H1 (cell line): Measurements from ENCODE around the gene MDH1. TPM values are rescaled to one million over a fixed set of nuclear protein-coding genes. Genes with fewer than 3 reads are reported as not detected.

Experiments used
- CTCF ChIA-PET: fragments of 300-600 bp; sonication (Branson Sonifier 250); formaldehyde crosslinking; loops from one replicate; lab custom pipeline; 2021; ENCODE audit not compliant: partially characterized antibody; lab: Charles Lee
- POLR2A ChIA-PET: fragments of 300-600 bp; sonication (Branson Sonifier 250); formaldehyde crosslinking; loops from one replicate; lab custom pipeline; 2021; ENCODE audit warnings: inconsistent platforms; ENCODE audit not compliant: partially characterized antibody; lab: Charles Lee
- DNase-seq, 2 experiments: peaks; one replicate each; pipeline versions ENCODE4 v3.0.0 to v3.0.0-alpha.2; 2010 to 2022; ENCODE audit warnings: low spot score in 2 of 2, low read depth in 1 of 2, mixed read lengths in 1 of 2
- FAIRE-seq: peaks from 2 replicates; lab custom pipeline; 2011; peaks lifted over from hg19 to GRCh38; lab: Jason Lieb, UNC
- H2AFZ ChIP-seq: 2 replicates; pipeline ENCODE4 v1.8.1; 2012; ENCODE audit warnings: low read length, inconsistent platforms
- H2AK5ac ChIP-seq: 2 replicates; pipeline ENCODE4 v1.6.1; 2013; ENCODE audit warnings: low read depth, low read length
- H2BK120ac ChIP-seq: replicated peaks from 2 replicates; pipeline ENCODE3; 2013; ENCODE audit warnings: low read depth, low read length, inconsistent platforms
- H2BK12ac ChIP-seq: 2 replicates; pipeline ENCODE4 v1.6.1; 2013; ENCODE audit warnings: low read depth, low read length
- H2BK15ac ChIP-seq: 2 replicates; pipeline ENCODE4 v1.6.1; 2013; ENCODE audit warnings: low read length
- H2BK20ac ChIP-seq: 2 replicates; pipeline ENCODE4 v1.6.1; 2013; ENCODE audit warnings: low read length
- H2BK5ac ChIP-seq: 2 replicates; pipeline ENCODE4 v1.6.1; 2013; ENCODE audit warnings: low read depth, low read length
- H3K14ac ChIP-seq: 2 replicates; pipeline ENCODE4 v1.6.1; 2013; ENCODE audit warnings: inconsistent platforms; ENCODE audit not compliant: insufficient read length
- H3K18ac ChIP-seq: 2 replicates; pipeline ENCODE4 v1.6.1; 2013; ENCODE audit warnings: low read length; ENCODE audit errors: extremely low read depth
- H3K23ac ChIP-seq: 2 replicates; pipeline ENCODE4 v1.6.1; 2013; ENCODE audit warnings: inconsistent platforms; ENCODE audit not compliant: insufficient read length
- H3K23me2 ChIP-seq: 2 replicates; pipeline ENCODE4 v1.6.1; 2013; ENCODE audit warnings: low read depth, low read length
- H3K27ac ChIP-seq: 2 replicates; pipeline ENCODE4 v1.6.1; 2011; ENCODE audit warnings: low read depth, low read length, inconsistent platforms
- H3K27me3 ChIP-seq, 4 experiments: replicated peaks in 1 of 4; 1 replicate in 1 of 4; 2 replicates in 3 of 4; pipeline versions ENCODE4 v1.6.1 to v1.8.1; 2011 to 2013; ENCODE audit warnings: low read length in 3 of 4, mild to moderate bottlenecking in 3 of 4, inconsistent platforms in 2 of 4, mixed read lengths in 2 of 4, moderate library complexity in 1 of 4; ENCODE audit not compliant: control insufficient read depth in 3 of 4, insufficient read depth in 3 of 4; ENCODE audit errors: extremely low read depth in 1 of 4
- H3K36me3 ChIP-seq, 4 experiments: 2 replicates each; pipeline versions ENCODE4 v1.6.1 to v1.8.1; 2011 to 2013; ENCODE audit warnings: mild to moderate bottlenecking in 4 of 4, low read length in 3 of 4, moderate library complexity in 2 of 4, control low read depth in 1 of 4, inconsistent platforms in 1 of 4; ENCODE audit not compliant: insufficient read depth in 4 of 4, control insufficient read depth in 2 of 4
- H3K4ac ChIP-seq: replicated peaks from 2 replicates; pipeline ENCODE3; 2013; ENCODE audit warnings: low read length, low read depth, mixed read lengths, inconsistent platforms; ENCODE audit not compliant: insufficient read length
- H3K4me1 ChIP-seq, 4 experiments: replicated peaks in 1 of 4; 1 replicate in 1 of 4; 2 replicates in 3 of 4; pipeline versions ENCODE4 v1.6.1 to v1.8.1; 2011 to 2013; ENCODE audit warnings: low read length in 3 of 4, inconsistent platforms in 2 of 4, mixed read lengths in 1 of 4; ENCODE audit not compliant: insufficient read depth in 4 of 4, control insufficient read depth in 3 of 4
- H3K4me2 ChIP-seq, 2 experiments: 2 replicates each; pipeline versions ENCODE4 v1.6.1 to v1.8.1; 2011 to 2013; ENCODE audit warnings: low read depth in 2 of 2, low read length in 2 of 2, control low read depth in 1 of 2, inconsistent platforms in 1 of 2, mild to moderate bottlenecking in 1 of 2; ENCODE audit not compliant: insufficient read depth in 1 of 2
- H3K4me3 ChIP-seq, 4 experiments: fragments of 200-600, 300-600 bp in 1 of 4; sonication (generic), shearing (Covaris generic), sonication (Bioruptor Twin) in 1 of 4; 2 replicates each; pipeline versions ENCODE4 v1.5.1 to v1.8.1; 2011 to 2016; ENCODE audit warnings: low read length in 4 of 4, low read depth in 3 of 4, control low read depth in 2 of 4, inconsistent platforms in 2 of 4, mild to moderate bottlenecking in 2 of 4, mixed read lengths in 1 of 4, moderate library complexity in 1 of 4; ENCODE audit not compliant: insufficient read depth in 2 of 4; ENCODE audit errors: extremely low read depth in 1 of 4
- H3K56ac ChIP-seq: replicated peaks from 2 replicates; pipeline ENCODE3; 2013; ENCODE audit warnings: low read depth, mild to moderate bottlenecking, mixed read lengths, low read length, inconsistent platforms; ENCODE audit not compliant: insufficient read length
- H3K79me1 ChIP-seq: 2 replicates; pipeline ENCODE4 v1.6.1; 2013; ENCODE audit warnings: low read depth, low read length, control low read depth
- H3K79me2 ChIP-seq, 2 experiments: 2 replicates each; pipeline versions ENCODE4 v1.6.1 to v1.8.1; 2012 to 2013; ENCODE audit warnings: low read length in 2 of 2, mild to moderate bottlenecking in 2 of 2, inconsistent platforms in 1 of 2; ENCODE audit not compliant: insufficient read depth in 2 of 2, control insufficient read depth in 1 of 2
- H3K9ac ChIP-seq, 4 experiments: replicated peaks in 1 of 4; 1 replicate in 1 of 4; 2 replicates in 3 of 4; pipeline versions ENCODE4 v1.6.1 to v1.8.1; 2011 to 2013; ENCODE audit warnings: low read depth in 3 of 4, low read length in 3 of 4, control low read depth in 2 of 4, mild to moderate bottlenecking in 2 of 4, moderate library complexity in 2 of 4, inconsistent platforms in 1 of 4; ENCODE audit errors: extremely low read depth in 1 of 4
- H3K9me3 ChIP-seq, 2 experiments: 2 replicates each; pipeline versions ENCODE4 v1.6.1 to v1.8.1; 2012 to 2013; ENCODE audit warnings: mild to moderate bottlenecking in 2 of 2, moderate library complexity in 2 of 2, control low read depth in 1 of 2, inconsistent platforms in 1 of 2, low read depth in 1 of 2, low read length in 1 of 2, mixed read lengths in 1 of 2; ENCODE audit not compliant: insufficient read depth in 2 of 2
- H4K20me1 ChIP-seq, 2 experiments: replicated peaks in 1 of 2; 2 replicates each; pipeline versions ENCODE3 to v1.8.1; 2011 to 2013; ENCODE audit warnings: inconsistent platforms in 2 of 2, low read length in 2 of 2, mild to moderate bottlenecking in 1 of 2; ENCODE audit not compliant: insufficient read depth in 2 of 2, control insufficient read depth in 1 of 2
- H4K5ac ChIP-seq: 2 replicates; pipeline ENCODE4 v1.6.1; 2013; ENCODE audit warnings: low read length, low read depth, mixed read lengths, inconsistent platforms; ENCODE audit not compliant: insufficient read length
- H4K8ac ChIP-seq: 2 replicates; pipeline ENCODE4 v1.8.0; 2013; ENCODE audit warnings: mild to moderate bottlenecking, moderate library complexity, low read length, inconsistent platforms; ENCODE audit not compliant: insufficient read depth; ENCODE audit errors: extremely low read depth
- H4K91ac ChIP-seq: replicated peaks from 2 replicates; pipeline ENCODE3; 2013; ENCODE audit warnings: low read length, mixed read lengths, inconsistent platforms; ENCODE audit not compliant: insufficient read length
- CHD2 ChIP-seq: IDR thresholded peaks from 2 replicates; pipeline ENCODE4 v1.6.1; 2012; ENCODE audit warnings: low read length, improper control_type of control experiment
- HDAC2 ChIP-seq, 2 experiments: fragments of 300-600 bp in 1 of 2; sonication (generic) in 1 of 2; IDR thresholded peaks; 2 replicates each; pipeline ENCODE4 v1.6.1; 2011 to 2012; ENCODE audit warnings: low read depth in 2 of 2, low read length in 2 of 2, mild to moderate bottlenecking in 2 of 2, moderate library complexity in 2 of 2, borderline replicate concordance in 1 of 2, inconsistent platforms in 1 of 2
- PHF8 ChIP-seq: fragments of 200-600 bp; sonication (generic); conservative IDR thresholded peaks from 2 replicates; pipeline ENCODE4 v1.7.1; 2012; ENCODE audit warnings: low read depth, mild to moderate bottlenecking, inconsistent platforms, low read length, moderate library complexity
- POLR2A ChIP-seq, 2 experiments: IDR thresholded peaks; 1 replicate in 1 of 2; 2 replicates in 1 of 2; pipeline ENCODE4 v1.6.1; 2011; ENCODE audit warnings: low read depth in 2 of 2, low read length in 2 of 2, mild to moderate bottlenecking in 2 of 2; ENCODE audit errors: control extremely low read depth in 1 of 2
- WGBS, 2 experiments: shearing (Covaris generic) in 1 of 2; methylation state at CpG; one replicate each; pipeline versions ENCODE4 v1.1.6 to v1.1.7; 2013 to 2015; ENCODE audit warnings: low lambda C conversion rate in 2 of 2, mixed read lengths in 2 of 2, inconsistent platforms in 1 of 2, low coverage in 1 of 2, missing lambda C conversion rate in 1 of 2; ENCODE audit not compliant: insufficient replicate concordance in 2 of 2, insufficient coverage in 1 of 2, insufficient read length in 1 of 2; ENCODE audit errors: extremely low coverage in 1 of 2, missing lambda C conversion rate in 1 of 2; 5-methylcytosine and 5-hydroxymethylcytosine counted together
- polyA plus RNA-seq, 7 experiments: library from polyadenylated mRNA; depleted of rRNA in 3 of 7; stranded (reverse) in 5 of 7; unstranded in 2 of 7; fragments of >200 nt in 5 of 7; fragments of 200-250 nt in 2 of 7; gene quantifications; 1 replicate in 5 of 7; 2 replicates in 1 of 7; 4 replicates in 1 of 7; pipeline versions ENCODE4 v1.2.1 to v1.2.3, GENCODE V29; 2011 to 2013; ENCODE audit warnings: missing spikeins in 2 of 7, mixed read lengths in 2 of 7
- total RNA-seq: library from RNA; stranded (reverse); fragmentation: NEBNext Ultra II Directional; extraction: Animal tissue kit (Norgen Biotek cat#: 25700); gene quantifications from 2 replicates; pipeline ENCODE4 v1.2.1, GENCODE V29; 2021

Gene MDH1
- total and polyA plus RNA-seq, 2 of the 8 experiments (the other 6 are each of a cell fraction or from before 2014, with no cell fraction given): 353 to 376 TPM

DNA sequence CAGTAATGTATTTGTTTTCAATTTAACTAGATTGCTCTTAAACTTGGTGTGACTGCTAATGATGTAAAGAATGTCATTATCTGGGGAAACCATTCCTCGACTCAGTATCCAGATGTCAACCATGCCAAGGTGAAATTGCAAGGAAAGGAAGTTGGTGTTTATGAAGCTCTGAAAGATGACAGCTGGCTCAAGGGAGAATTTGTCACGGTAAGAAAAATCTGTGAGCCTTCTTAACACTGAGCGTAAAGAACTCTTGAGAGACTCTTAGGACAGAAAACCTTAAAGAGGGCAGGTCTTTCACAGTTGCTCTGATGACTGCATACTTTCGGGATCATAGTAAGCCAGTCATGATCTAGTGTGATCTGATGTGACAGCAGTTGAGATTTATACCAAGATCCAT lies 15.9 kb downstream of the MDH1 start:
- Histone ChIP-seq H4K91ac (no peak overlapping the region), H3K56ac (no peak overlapping the region), H3K14ac (no peak overlapping the region), H3K36me3 (peaks cover 12 to 88% (median 53%) of the 10 kb centered on the region in 4 experiments), H3K23me2 (no peaks in the 10 kb centered on the region), H3K79me1 (no peaks in the 10 kb centered on the region), H2BK12ac (no peak overlapping the region), H3K4me2 (no peak overlapping the region), H3K18ac (no peak overlapping the region), H3K9ac (no peak overlapping the region), H3K9me3 (peaks cover 0 to 3% of the 10 kb centered on the region in 2 experiments; a peak in 1 of 4 replicates), H2BK120ac (no peak overlapping the region), H4K5ac (no peak overlapping the region), H3K27ac (no peak overlapping the region), H3K4me3 (no peak overlapping the region), H3K27me3 (no peaks in the 10 kb centered on the region), H3K4me1 (peaks cover 0 to 3% (median 0%) of the 10 kb centered on the region in 4 experiments; a peak in 1 of 7 replicates), H2BK5ac (no peak overlapping the region), H3K23ac (no peak overlapping the region), H2BK20ac (no peak overlapping the region), H4K20me1 (no peaks in the 10 kb centered on the region), H2AFZ (no peak overlapping the region), H4K8ac (no peak overlapping the region), H2AK5ac (no peak overlapping the region), H3K4ac (no peak overlapping the region)
- ChIA-PET POLR2A (interaction anchor here (0.9 to 5.8 kb wide), 4 partner anchors 10 to 16 kb away, joined by 3 to 45 read pairs (median 12); partner anchors contain the start of genes MDH1 and WDPCP), CTCF (interaction anchor here (1.0 to 1.4 kb wide), 2 partner anchors 10 to 17 kb away, joined by 4 read pairs; partner anchors contain the start of gene WDPCP)
- WGBS, 2 experiments: 94% methylated on average over 4 of the region's 4 CpGs; no CpG with 5 or more reads in 1 of the 2 experiments
- FAIRE-seq (no peak), DNase-seq (no peak)
- TF ChIP-seq CHD2: no peak
- TF ChIP-seq HDAC2 (IDR thresholded peaks at IDR 0.05; ENCODE audit: borderline replicate concordance in 1 of 2, low read depth in 2 of 2, low read length in 2 of 2): no peak
- no peak for TF ChIP-seq PHF8
- peak in 1 of 2 experiments; percentile 13; a peak in 1 of 3 replicates for TF ChIP-seq POLR2A (IDR thresholded peaks at IDR 0.05; ENCODE audit: control extremely low read depth in 1 of 2, low read depth in 2 of 2, low read length in 2 of 2)
- TF ChIP-seq, all 59 proteins: peak for 1
- no peak overlapping the region for H2BK15ac ChIP-seq
- H3K79me2 ChIP-seq: peaks cover 0 to 32% of the 10 kb centered on the region in 2 experiments; a peak in 2 of 4 replicates
